ENCODE measurements around the gene ARHGDIB. TPM values are rescaled to one million over a fixed set of nuclear protein-coding genes. Genes with fewer than 3 reads are reported as not detected.

Gene ARHGDIB
- total and polyA plus RNA-seq, 2 experiments from 2014 or later: 0.89 TPM; not detected in 1

DNA sequence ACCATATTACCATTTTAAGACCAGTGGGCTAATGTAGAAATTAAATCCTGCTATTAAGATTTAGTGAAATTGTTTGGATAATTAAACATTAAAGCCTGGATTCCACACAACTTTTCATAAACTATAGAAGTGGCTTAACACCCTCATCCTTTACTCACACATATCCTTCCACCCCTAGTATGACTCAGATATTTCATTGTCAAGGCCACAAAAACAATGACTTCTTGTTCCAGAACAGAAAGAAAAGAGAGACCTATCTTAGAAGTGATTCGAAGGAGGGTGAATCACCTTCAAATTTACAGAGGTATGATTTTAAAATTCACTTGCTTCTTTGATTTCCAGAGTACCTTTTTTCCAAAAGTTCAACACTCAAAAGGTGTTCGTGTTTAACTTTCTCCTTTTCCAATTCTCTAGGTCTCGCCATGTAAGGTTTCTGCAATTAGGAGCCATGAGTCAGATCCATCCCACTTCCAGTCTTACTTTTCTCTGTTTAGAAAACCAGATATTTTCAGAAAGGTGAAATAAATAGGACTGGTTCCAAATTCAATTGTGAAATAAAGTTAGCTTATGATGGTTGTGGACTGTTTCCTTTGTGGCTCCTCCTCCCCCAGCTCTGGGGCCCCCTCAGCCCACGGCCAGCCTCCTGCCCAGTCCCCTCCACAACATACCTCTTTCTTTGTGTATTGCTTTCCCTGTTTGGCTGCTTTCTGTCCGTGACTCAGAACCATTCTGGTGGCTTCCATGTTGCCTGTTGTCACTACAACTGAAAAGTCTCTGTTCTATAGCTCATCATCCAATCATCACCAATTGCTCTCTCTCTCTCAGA, 51.1 kb downstream of the ARHGDIB start:
- no peak overlapping the region for H3K27ac Mint-ChIP-seq
- no peak for ATAC-seq
- Histone ChIP-seq H3K9me2 (ENCODE audit: insufficient read depth) (0 out of 2 replicates have a peak, but pooled peaks cover 8% of the 10 kb centered on the region), H3K79me2 (replicated peaks; ENCODE audit: insufficient read depth) (no peaks in the 10 kb centered on the region), H3K4me3 (no peak overlapping the region), H2AFZ (no peak overlapping the region), H3K36me3 (ENCODE audit: insufficient read depth) (no peaks in the 10 kb centered on the region), H3K4me1 (ENCODE audit: insufficient read depth) (no peaks in the 10 kb centered on the region), H4K20me1 (replicated peaks; ENCODE audit: insufficient read depth) (no peaks in the 10 kb centered on the region), H3K4me2 (no peak overlapping the region), H3K27me3 (ENCODE audit: insufficient read depth) (no peaks in the 10 kb centered on the region), H3F3A (replicated peaks; ENCODE audit: low read depth) (no peaks in the 10 kb centered on the region), H3K27ac (ENCODE audit: low read depth) (no peak overlapping the region)
- no peaks in the 10 kb centered on the region for H3K9me3 Mint-ChIP-seq
- no peak for DNase-seq (ENCODE audit: low spot score)
- H3K4me3 Mint-ChIP-seq: no peak overlapping the region
- TF ChIP-seq, protein P1, sequence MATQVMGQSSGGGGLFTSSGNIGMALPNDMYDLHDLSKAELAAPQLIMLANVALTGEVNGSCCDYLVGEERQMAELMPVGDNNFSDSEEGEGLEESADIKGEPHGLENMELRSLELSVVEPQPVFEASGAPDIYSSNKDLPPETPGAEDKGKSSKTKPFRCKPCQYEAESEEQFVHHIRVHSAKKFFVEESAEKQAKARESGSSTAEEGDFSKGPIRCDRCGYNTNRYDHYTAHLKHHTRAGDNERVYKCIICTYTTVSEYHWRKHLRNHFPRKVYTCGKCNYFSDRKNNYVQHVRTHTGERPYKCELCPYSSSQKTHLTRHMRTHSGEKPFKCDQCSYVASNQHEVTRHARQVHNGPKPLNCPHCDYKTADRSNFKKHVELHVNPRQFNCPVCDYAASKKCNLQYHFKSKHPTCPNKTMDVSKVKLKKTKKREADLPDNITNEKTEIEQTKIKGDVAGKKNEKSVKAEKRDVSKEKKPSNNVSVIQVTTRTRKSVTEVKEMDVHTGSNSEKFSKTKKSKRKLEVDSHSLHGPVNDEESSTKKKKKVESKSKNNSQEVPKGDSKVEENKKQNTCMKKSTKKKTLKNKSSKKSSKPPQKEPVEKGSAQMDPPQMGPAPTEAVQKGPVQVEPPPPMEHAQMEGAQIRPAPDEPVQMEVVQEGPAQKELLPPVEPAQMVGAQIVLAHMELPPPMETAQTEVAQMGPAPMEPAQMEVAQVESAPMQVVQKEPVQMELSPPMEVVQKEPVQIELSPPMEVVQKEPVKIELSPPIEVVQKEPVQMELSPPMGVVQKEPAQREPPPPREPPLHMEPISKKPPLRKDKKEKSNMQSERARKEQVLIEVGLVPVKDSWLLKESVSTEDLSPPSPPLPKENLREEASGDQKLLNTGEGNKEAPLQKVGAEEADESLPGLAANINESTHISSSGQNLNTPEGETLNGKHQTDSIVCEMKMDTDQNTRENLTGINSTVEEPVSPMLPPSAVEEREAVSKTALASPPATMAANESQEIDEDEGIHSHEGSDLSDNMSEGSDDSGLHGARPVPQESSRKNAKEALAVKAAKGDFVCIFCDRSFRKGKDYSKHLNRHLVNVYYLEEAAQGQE (IDR thresholded peaks at IDR 0.05; ENCODE audit: unreplicated experiment): no peak
- TF ChIP-seq STAT1 (IDR thresholded peaks at IDR 0.05; ENCODE audit: unreplicated experiment) (no peak), EZH2 (IDR thresholded peaks at IDR 0.05; ENCODE audit: low read depth, unreplicated experiment) (no peak), CREB1 (CRISPR knock-in tag; IDR thresholded peaks at IDR 0.05; ENCODE audit: low read depth) (no peak)
- TF ChIP-seq, protein P2, sequence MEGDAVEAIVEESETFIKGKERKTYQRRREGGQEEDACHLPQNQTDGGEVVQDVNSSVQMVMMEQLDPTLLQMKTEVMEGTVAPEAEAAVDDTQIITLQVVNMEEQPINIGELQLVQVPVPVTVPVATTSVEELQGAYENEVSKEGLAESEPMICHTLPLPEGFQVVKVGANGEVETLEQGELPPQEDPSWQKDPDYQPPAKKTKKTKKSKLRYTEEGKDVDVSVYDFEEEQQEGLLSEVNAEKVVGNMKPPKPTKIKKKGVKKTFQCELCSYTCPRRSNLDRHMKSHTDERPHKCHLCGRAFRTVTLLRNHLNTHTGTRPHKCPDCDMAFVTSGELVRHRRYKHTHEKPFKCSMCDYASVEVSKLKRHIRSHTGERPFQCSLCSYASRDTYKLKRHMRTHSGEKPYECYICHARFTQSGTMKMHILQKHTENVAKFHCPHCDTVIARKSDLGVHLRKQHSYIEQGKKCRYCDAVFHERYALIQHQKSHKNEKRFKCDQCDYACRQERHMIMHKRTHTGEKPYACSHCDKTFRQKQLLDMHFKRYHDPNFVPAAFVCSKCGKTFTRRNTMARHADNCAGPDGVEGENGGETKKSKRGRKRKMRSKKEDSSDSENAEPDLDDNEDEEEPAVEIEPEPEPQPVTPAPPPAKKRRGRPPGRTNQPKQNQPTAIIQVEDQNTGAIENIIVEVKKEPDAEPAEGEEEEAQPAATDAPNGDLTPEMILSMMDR (conservative IDR thresholded peaks at IDR 0.05; ENCODE audit: low read depth in 2 of 2): no peak
- H3K4me1 Mint-ChIP-seq: no peaks in the 10 kb centered on the region
- H3K27me3 Mint-ChIP-seq (ENCODE audit: insufficient read depth, low read depth, poor library complexity): no peaks in the 10 kb centered on the region
- no peaks in the 10 kb centered on the region for H3K36me3 Mint-ChIP-seq (ENCODE audit: low read depth)

DNA sequence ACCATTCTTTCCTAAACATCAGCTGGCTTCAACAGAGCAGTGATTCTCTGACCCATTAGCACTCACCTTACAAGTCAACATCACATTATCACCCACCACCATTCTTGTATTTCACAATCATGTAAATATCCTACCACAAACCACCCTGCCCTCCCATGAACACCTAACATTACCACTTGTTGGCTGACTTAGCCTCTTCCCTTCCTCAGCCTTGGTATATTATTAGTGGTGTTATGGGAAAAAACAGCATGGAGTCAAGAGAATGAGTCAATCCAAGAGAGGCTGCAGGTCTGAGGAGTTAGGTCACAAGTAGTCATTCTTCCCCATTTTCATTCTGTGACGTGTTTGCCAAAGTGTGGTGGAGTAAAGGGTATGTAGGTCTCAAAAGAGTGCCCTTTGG, 53.4 kb downstream of the ARHGDIB start:
- DNase-seq (ENCODE audit: low spot score) (no peak), ATAC-seq (no peak)
- Histone ChIP-seq H3K4me2 (no peak overlapping the region), H4K20me1 (replicated peaks; ENCODE audit: insufficient read depth) (no peaks in the 10 kb centered on the region), H3K79me2 (replicated peaks; ENCODE audit: insufficient read depth) (no peaks in the 10 kb centered on the region), H3K27me3 (ENCODE audit: insufficient read depth) (no peaks in the 10 kb centered on the region), H3K36me3 (ENCODE audit: insufficient read depth) (no peaks in the 10 kb centered on the region), H3F3A (replicated peaks; ENCODE audit: low read depth) (no peaks in the 10 kb centered on the region), H3K4me3 (no peak overlapping the region), H3K9me2 (ENCODE audit: insufficient read depth) (0 out of 2 replicates have a peak, but pooled peaks cover 8% of the 10 kb centered on the region), H2AFZ (no peak overlapping the region), H3K4me1 (ENCODE audit: insufficient read depth) (no peaks in the 10 kb centered on the region), H3K27ac (ENCODE audit: low read depth) (no peak overlapping the region)
- no peaks in the 10 kb centered on the region for H3K4me1 Mint-ChIP-seq
- H3K36me3 Mint-ChIP-seq (ENCODE audit: low read depth): no peaks in the 10 kb centered on the region
- no peak overlapping the region for H3K4me3 Mint-ChIP-seq
- TF ChIP-seq NANOG (IDR thresholded peaks at IDR 0.05; ENCODE audit: borderline replicate concordance) (no peak), ZNF331 (CRISPR knock-in tag; IDR thresholded peaks at IDR 0.05; ENCODE audit: low read depth) (no peak), STAT1 (IDR thresholded peaks at IDR 0.05; ENCODE audit: unreplicated experiment) (no peak)
- TF ChIP-seq, protein P1 (IDR thresholded peaks at IDR 0.05; ENCODE audit: unreplicated experiment): no peak
- H3K27me3 Mint-ChIP-seq (ENCODE audit: insufficient read depth, low read depth, poor library complexity): no peaks in the 10 kb centered on the region
- no peaks in the 10 kb centered on the region for H3K9me3 Mint-ChIP-seq
- H3K27ac Mint-ChIP-seq: no peak overlapping the region
